ENCODE results near the gene BRD3OS. TPM values are rescaled to one million over a fixed set of nuclear protein-coding genes. Genes with fewer than 3 reads are reported as not detected.

The BRD3OS gene
- total and polyA plus RNA-seq, 4 experiments from 2014 or later: 18.3 to 33.1 (median 19.9) TPM

DNA sequence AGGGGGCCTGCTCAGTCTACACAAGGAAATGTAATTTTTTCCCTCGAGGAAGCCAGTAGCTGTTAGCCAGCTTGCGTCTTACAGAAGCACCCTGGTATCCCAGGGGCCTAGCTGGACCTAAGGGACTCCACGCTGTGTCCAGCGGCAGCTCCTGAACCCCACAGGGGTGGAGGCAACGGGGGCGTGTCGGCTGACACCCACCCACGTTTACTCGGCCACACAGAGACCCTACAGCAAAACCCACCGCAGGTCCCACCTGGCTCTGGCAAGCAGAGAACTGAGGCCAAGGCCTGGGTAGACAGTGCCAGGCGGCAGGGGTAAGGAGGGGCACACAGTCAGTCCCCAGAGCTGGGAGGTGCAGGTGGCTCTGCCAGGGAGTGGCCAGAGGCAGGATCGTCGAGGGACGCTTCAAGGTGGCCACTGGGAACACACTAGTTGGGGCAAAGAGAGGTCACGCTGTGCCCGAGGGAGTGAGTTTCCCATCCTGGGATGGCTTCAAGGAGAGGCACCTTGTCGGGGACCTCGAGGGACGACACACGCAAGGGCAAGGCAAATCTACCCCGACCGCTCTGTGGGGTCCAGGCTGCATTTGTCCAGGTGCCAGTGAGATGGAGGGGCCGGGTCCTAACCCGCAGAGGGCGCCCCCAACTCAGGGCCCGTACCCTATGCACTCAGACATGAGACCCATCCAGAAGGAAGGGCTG is 20.7 kb downstream of the BRD3OS start:
- Mint-ChIP-seq H3K36me3 (peaks cover 5 to 48% of the 10 kb centered on the region in 2 donors), H3K4me1 (no peaks in the 10 kb centered on the region), H3K9me3 (peaks cover 0 to 2% (median 0%) of the 10 kb centered on the region in 8 donors), H3K27me3 (no peaks in the 10 kb centered on the region), H3K4me3 (no peak overlapping the region), H3K27ac (no peak overlapping the region)
- POLR2A ChIA-PET (ENCODE audit: partially characterized antibody): no interaction called here
- CTCF ChIA-PET (ENCODE audit: partially characterized antibody): no interaction called here
- no peaks in the 10 kb centered on the region for H3K9me3 ChIP-seq (ENCODE audit: control insufficient read depth in 1 of 2, low read length in 2 of 2)
- H3K27ac ChIP-seq (ENCODE audit: low read depth, low read length): no peak overlapping the region
- intact Hi-C loops (cut with micrococcal nuclease): no loop called here
- no peaks in the 10 kb centered on the region for H3K27me3 ChIP-seq (ENCODE audit: insufficient read depth, low read length)
- H3K4me3 ChIP-seq (ENCODE audit: low read length in 2 of 2): no peak overlapping the region
- peaks cover 58% of the 10 kb centered on the region for H3K36me3 ChIP-seq (ENCODE audit: insufficient read depth, low read length)
- no peaks in the 10 kb centered on the region for H3K4me1 ChIP-seq (ENCODE audit: insufficient read depth, low read length)
- DNase-seq: no peak

DNA sequence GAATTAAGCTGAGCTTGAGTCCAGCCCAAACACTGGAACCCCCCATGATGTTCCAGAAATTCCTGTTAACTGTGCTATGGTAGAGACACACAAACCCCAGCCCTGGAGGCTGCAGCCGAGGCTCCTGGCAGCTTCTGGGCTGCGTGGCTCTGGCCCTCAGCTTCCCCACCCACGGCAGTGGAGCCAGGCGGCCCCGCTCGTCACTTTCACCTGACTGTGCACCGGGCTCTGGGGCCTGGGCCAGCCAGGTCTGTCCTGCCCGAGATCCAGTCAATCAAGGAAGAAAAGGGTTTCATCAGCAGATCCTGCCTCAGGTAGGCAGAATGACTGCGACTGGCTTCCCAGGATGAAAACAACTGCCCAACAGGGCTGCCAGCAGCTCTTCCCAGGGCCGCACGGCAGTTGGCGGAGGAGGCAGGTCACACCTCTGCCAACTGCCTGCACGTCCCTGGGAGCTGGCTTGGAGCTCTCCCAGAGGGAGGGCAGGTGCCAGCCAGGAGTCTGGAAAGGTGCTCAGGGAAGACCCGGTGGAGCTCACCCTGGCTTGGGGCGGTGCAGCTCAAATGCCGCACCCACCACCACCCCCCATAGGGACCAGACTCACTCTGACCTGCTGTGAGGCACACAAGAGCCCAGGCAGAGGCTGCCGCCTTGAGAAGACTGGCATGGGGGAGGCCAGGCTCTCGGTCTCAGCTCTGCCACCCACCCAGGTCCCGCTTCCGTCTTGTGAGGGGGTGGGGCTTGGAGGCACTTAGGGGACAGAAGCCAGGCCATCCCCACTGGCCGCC is 21.8 kb downstream of the BRD3OS start:
- Mint-ChIP-seq H3K36me3 (peaks cover 9 to 54% of the 10 kb centered on the region in 2 donors), H3K27ac (no peak overlapping the region), H3K4me3 (no peak overlapping the region), H3K4me1 (no peaks in the 10 kb centered on the region), H3K27me3 (no peaks in the 10 kb centered on the region), H3K9me3 (peaks cover 0 to 2% (median 0%) of the 10 kb centered on the region in 8 donors)
- peaks cover 58% of the 10 kb centered on the region for H3K36me3 ChIP-seq (ENCODE audit: insufficient read depth, low read length)
- no peak overlapping the region for H3K4me3 ChIP-seq (ENCODE audit: low read length in 2 of 2)
- no peaks in the 10 kb centered on the region for H3K27me3 ChIP-seq (ENCODE audit: insufficient read depth, low read length)
- H3K9me3 ChIP-seq (ENCODE audit: control insufficient read depth in 1 of 2, low read length in 2 of 2): no peaks in the 10 kb centered on the region
- intact Hi-C loops (cut with micrococcal nuclease): no loop called here
- ChIA-PET CTCF (ENCODE audit: partially characterized antibody) (no interaction called here), POLR2A (ENCODE audit: partially characterized antibody) (no interaction called here)
- H3K4me1 ChIP-seq (ENCODE audit: insufficient read depth, low read length): no peaks in the 10 kb centered on the region
- DNase-seq: no peak
- H3K27ac ChIP-seq (ENCODE audit: low read depth, low read length): no peak overlapping the region

DNA sequence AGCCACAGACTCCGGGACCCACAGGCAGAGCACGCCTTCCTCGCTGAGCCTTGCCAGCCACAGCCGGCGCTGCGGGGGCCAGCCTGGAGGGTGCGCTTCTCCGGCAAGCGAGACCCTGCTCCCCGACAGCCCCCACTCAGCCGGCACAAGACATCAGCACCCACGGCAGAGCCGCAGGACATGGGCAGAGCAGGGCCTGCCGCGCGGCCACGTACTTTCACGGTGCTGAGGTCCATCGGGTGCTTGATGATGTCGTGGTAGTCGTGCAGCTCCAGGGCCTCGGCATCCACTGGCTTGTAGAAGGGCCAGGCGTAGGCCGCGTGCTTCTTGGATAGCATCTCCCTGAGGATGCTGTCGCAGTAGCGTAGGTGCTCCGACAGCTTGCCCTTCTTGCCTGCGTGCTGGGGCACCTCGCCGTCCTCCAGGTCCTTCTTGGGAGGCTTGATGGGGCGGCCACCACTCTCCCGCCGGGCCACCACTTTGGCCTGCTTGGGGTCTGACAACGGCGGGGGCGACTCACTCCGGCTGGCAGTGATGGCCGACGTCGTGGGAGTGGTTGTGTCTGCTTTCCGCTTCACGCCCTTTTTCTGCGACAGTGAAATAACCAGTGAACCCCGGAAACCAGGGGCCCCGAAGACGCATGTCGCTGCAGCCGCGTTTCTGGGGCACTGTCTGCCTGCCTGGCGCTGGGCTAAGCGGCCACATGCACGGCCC is 22.7 kb downstream of the BRD3OS start:
- CTCF ChIA-PET (ENCODE audit: partially characterized antibody): no interaction called here
- no peaks in the 10 kb centered on the region for H3K4me1 Mint-ChIP-seq
- H3K27me3 Mint-ChIP-seq: no peaks in the 10 kb centered on the region
- Histone ChIP-seq H3K36me3 (ENCODE audit: insufficient read depth, low read length) (peaks cover 58% of the 10 kb centered on the region), H3K4me3 (ENCODE audit: low read length in 2 of 2) (no peak overlapping the region), H3K27me3 (ENCODE audit: insufficient read depth, low read length) (no peaks in the 10 kb centered on the region), H3K27ac (ENCODE audit: low read depth, low read length) (no peak overlapping the region), H3K4me1 (ENCODE audit: insufficient read depth, low read length) (no peaks in the 10 kb centered on the region), H3K9me3 (ENCODE audit: control insufficient read depth in 1 of 2, low read length in 2 of 2) (no peaks in the 10 kb centered on the region)
- no peak overlapping the region for H3K27ac Mint-ChIP-seq
- intact Hi-C loops (cut with micrococcal nuclease): no loop called here
- no peak overlapping the region for H3K4me3 Mint-ChIP-seq
- H3K9me3 Mint-ChIP-seq: peaks cover 0 to 2% (median 0%) of the 10 kb centered on the region in 8 donors
- POLR2A ChIA-PET (ENCODE audit: partially characterized antibody): no interaction called here
- no peak for DNase-seq
- peaks cover 9 to 57% of the 10 kb centered on the region in 2 donors for H3K36me3 Mint-ChIP-seq

DNA sequence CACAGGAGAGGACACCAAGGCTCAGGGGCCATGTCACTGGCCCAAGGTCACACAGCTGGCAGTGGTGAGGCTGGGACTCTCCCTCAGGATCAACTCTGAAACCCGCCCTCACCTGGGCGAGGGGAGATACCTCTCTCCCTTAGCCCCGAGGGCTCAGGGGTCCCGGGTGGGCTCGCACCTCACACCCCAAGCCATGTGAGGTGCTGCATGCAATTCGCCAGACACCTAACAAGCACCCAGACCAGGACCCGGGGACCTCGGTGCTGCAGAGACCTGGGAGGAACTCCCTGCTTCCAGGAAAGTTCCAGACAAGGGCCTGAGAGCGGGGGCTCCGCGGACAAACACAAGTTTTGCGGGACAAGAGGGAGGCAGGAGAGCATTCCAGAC is 23.3 kb downstream of the BRD3OS start:
- CTCF ChIA-PET (ENCODE audit: partially characterized antibody): no interaction called here

DNA sequence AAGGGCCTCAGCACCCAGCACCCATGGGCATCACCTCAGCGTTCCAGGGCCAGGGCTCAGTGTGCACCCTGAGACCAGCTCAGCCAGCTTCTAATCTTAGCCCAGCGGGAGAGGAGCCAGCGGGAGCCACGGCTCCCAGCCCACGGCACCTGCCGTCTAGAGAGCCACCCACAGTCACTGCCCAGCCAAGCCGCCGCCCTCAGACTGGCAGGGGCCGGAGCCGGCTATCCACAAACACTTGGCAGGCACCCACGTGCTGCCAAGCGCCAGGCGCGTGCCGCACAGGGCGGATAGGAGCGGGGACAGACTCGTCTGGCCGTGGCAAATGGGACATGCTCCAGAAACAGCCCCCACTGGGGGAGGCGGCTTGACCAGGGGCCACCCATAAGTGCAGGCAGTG is 24.0 kb downstream of the BRD3OS start:
- POLR2A ChIA-PET (ENCODE audit: partially characterized antibody): interaction anchor here (0.8 kb wide), 1 partner anchor 16 kb away, joined by 3 read pairs; no protein-coding TSS in a partner anchor
- Histone ChIP-seq H3K27ac (ENCODE audit: low read depth, low read length) (no peak overlapping the region), H3K4me3 (ENCODE audit: low read length in 2 of 2) (no peak overlapping the region), H3K36me3 (ENCODE audit: insufficient read depth, low read length) (peaks cover 50% of the 10 kb centered on the region), H3K4me1 (ENCODE audit: insufficient read depth, low read length) (no peaks in the 10 kb centered on the region), H3K27me3 (ENCODE audit: insufficient read depth, low read length) (no peaks in the 10 kb centered on the region), H3K9me3 (ENCODE audit: control insufficient read depth in 1 of 2, low read length in 2 of 2) (no peaks in the 10 kb centered on the region)
- no peaks in the 10 kb centered on the region for H3K27me3 Mint-ChIP-seq
- intact Hi-C loops (cut with micrococcal nuclease): no loop called here
- CTCF ChIA-PET (ENCODE audit: partially characterized antibody): no interaction called here
- peaks cover 0 to 2% (median 0%) of the 10 kb centered on the region in 8 donors for H3K9me3 Mint-ChIP-seq
- H3K27ac Mint-ChIP-seq: no peak overlapping the region
- H3K4me3 Mint-ChIP-seq: no peak overlapping the region
- no peaks in the 10 kb centered on the region for H3K4me1 Mint-ChIP-seq
- H3K36me3 Mint-ChIP-seq: peaks cover 9 to 50% of the 10 kb centered on the region in 2 donors
- DNase-seq: no peak

More for the DNA sequence above, 23.3 kb downstream of the BRD3OS start:
- intact Hi-C loops (cut with micrococcal nuclease): no loop called here
- POLR2A ChIA-PET (ENCODE audit: partially characterized antibody): no interaction called here
- H3K4me3 ChIP-seq (ENCODE audit: low read length in 2 of 2): no peak overlapping the region
- H3K27me3 ChIP-seq (ENCODE audit: insufficient read depth, low read length): no peaks in the 10 kb centered on the region
- H3K36me3 Mint-ChIP-seq: peaks cover 9 to 57% of the 10 kb centered on the region in 2 donors
- no peak for DNase-seq
- no peak overlapping the region for H3K27ac Mint-ChIP-seq
- H3K27me3 Mint-ChIP-seq: no peaks in the 10 kb centered on the region
- H3K4me3 Mint-ChIP-seq: no peak overlapping the region
- no peaks in the 10 kb centered on the region for H3K4me1 Mint-ChIP-seq
- H3K36me3 ChIP-seq (ENCODE audit: insufficient read depth, low read length): peaks cover 55% of the 10 kb centered on the region
- H3K4me1 ChIP-seq (ENCODE audit: insufficient read depth, low read length): no peaks in the 10 kb centered on the region
- H3K27ac ChIP-seq (ENCODE audit: low read depth, low read length): no peak overlapping the region
- H3K9me3 ChIP-seq (ENCODE audit: control insufficient read depth in 1 of 2, low read length in 2 of 2): no peaks in the 10 kb centered on the region
- peaks cover 0 to 2% (median 0%) of the 10 kb centered on the region in 8 donors for H3K9me3 Mint-ChIP-seq

DNA sequence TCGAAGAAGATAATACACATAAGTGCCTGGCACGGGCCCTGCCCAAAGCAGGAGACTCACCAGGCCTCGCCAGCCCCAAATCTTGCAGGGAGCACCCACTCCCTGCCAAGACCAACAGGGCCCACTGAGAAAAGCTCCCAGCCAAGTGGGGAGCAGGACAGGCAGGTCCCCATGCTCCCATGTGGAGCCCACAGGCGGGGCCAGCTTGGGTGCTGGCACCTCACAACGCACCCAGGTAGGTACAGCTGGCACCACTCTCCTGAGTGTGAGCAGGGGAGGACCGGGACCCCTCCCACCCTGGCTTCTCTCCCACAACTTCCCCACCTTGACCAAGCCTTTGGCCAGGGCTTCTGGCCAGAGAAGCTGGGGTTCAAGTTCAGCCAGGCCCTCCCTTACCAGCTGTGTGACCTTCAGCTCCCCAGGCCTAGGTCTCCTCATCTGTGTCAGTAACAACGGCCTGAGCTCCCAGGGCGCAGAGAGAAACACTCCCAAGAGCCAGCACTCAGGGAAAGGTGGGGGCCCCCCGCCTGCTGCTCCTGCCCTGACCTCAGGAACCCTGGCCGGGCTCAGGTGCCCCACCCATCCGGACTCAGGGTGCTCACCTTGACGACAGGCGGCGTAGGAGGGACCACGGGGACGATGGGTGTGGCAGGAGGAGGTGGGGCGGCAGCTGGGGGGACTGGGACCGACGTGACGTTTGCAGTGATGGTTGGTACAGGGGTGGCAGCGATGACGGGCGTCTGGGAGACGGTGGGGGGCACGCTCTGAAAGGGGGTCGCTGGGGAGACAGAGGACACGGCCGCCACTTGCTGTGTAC is 24.7 kb downstream of the BRD3OS start:
- Histone ChIP-seq H3K4me1 (ENCODE audit: insufficient read depth, low read length) (no peaks in the 10 kb centered on the region), H3K9me3 (ENCODE audit: control insufficient read depth in 1 of 2, low read length in 2 of 2) (no peaks in the 10 kb centered on the region), H3K27me3 (ENCODE audit: insufficient read depth, low read length) (no peaks in the 10 kb centered on the region), H3K4me3 (ENCODE audit: low read length in 2 of 2) (no peak overlapping the region), H3K36me3 (ENCODE audit: insufficient read depth, low read length) (peaks cover 44% of the 10 kb centered on the region), H3K27ac (ENCODE audit: low read depth, low read length) (no peak overlapping the region)
- Mint-ChIP-seq H3K36me3 (peaks cover 9 to 43% of the 10 kb centered on the region in 2 donors), H3K27ac (no peak overlapping the region), H3K27me3 (no peaks in the 10 kb centered on the region), H3K4me1 (no peaks in the 10 kb centered on the region), H3K4me3 (no peak overlapping the region), H3K9me3 (peaks cover 0 to 2% (median 0%) of the 10 kb centered on the region in 8 donors)
- DNase-seq: no peak
- ChIA-PET CTCF (ENCODE audit: partially characterized antibody) (no interaction called here), POLR2A (ENCODE audit: partially characterized antibody) (interaction anchor here (0.8 kb wide), 1 partner anchor 16 kb away, joined by 3 read pairs; no protein-coding TSS in a partner anchor)
- intact Hi-C loops (cut with micrococcal nuclease): no loop called here
